ENCODE data around the gene POLE.

POLE gene

DNA sequence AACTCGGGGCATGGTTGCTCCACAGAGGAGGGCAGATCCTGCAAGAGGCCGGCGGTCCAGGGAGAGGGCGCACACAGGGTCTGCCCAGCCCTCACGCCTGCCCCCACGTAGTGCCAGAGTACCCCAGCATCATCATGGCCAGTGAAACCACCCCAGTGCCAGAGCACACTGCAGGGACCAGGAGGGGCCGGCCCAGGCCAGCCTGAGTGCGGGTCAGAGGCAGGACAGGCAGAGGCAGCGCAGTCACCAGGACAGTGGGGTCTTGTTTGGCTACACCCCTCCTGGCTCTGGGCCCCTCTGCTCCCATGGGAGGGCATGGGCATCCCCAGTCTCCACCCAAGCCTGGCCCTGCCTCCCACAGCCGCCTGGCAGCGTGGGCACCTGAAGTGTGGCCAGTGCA lies 111.5 kb downstream of the POLE start:
- no peak for DNase-seq

DNA sequence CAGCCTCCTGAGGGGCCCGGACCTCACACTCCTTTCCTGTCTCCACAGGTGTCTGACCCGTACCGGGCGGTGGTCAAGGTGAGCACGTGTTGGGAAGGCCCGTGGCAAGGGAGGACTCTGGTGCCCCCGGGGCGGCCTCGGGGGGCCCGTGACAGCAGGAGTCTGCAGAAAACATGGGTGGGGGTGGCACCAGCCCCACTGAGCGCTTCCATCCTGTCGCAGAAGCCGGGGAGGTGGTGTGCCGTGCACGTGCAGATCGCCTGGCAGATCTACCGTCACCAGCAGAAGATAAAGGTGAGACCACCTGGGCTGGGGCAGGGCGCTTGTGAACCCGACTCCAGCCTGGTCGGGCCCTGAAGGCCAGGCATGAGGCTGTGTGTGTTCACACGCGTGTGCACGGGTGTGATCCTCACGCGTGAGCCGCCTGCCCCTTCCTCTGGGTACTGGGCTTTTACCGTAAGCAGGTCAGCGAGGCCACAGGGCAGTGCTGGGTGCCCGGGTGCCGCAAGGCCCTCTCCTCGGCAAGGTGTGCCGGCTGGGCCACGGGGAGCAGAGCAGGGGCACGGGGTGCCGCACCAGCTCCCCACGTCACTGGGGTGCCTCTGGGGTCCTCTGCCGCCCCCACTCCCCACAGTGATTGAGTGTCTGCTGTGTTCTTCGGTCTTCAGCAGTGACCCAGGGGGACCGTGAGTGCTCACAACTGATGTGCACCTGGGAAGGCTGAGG lies 112.7 kb downstream of the POLE start:
- no peak for DNase-seq

Measured in activated CD4-positive, alpha-beta T cell treated with anti-CD3 and anti-CD28 coated beads, Interleukin-2, amount 50 U/mL, for 4 hours (primary cell).